Fibroblast of pulmonary artery (primary cell): ENCODE measurements around the gene EPS8L3.
A peak's percentile ranks its signal among the peaks of the same experiment; 100 is the strongest.

Experiments
- DNase-seq: peaks from one replicate; pipeline ENCODE4 v3.0.0-alpha.2; 2010; ENCODE audit warnings: low read depth
- H3K4me3 ChIP-seq: replicated peaks from 2 replicates; pipeline ENCODE4 v1.5.1; 2011; ENCODE audit warnings: low read depth, mild to moderate bottlenecking, control low read depth, low read length, moderate library complexity
- CTCF ChIP-seq: IDR thresholded peaks from 2 replicates; pipeline ENCODE4 v1.5.1; 2011; ENCODE audit warnings: mild to moderate bottlenecking, control low read depth, low read length, inconsistent platforms; ENCODE audit errors: missing control alignments

The EPS8L3 gene

GRCh38 chr1:109793089-109793485 lies 29.4 kb upstream of the EPS8L3 start:
- TF ChIP-seq CTCF = no peak
- no peak overlapping the region for H3K4me3 ChIP-seq
- no peak for DNase-seq

GRCh38 chr1:109792056-109792831 lies 28.5 kb upstream of the EPS8L3 start:
- DNase-seq = peak; percentile 97
- TF ChIP-seq CTCF = peak; percentile 72
- H3K4me3 ChIP-seq = no peak overlapping the region

- DNase-seq = no peak
Observed at GRCh38 chr1:109791495-109792043, 27.8 kb upstream of the EPS8L3 start.

GRCh38 chr1:109790735-109791494 lies 27.2 kb upstream of the EPS8L3 start:
- DNase-seq = peak; percentile 84
- no peak overlapping the region for H3K4me3 ChIP-seq
- peak; percentile 53 for TF ChIP-seq CTCF

More at GRCh38 chr1:109791495-109792043, 27.8 kb upstream of the EPS8L3 start:
- no peak for TF ChIP-seq CTCF
- no peak overlapping the region for H3K4me3 ChIP-seq

GRCh38 chr1:109790329-109790728 lies 26.6 kb upstream of the EPS8L3 start:
- H3K4me3 ChIP-seq = no peak overlapping the region

More at GRCh38 chr1:109790329-109790728, 26.6 kb upstream of the EPS8L3 start:
- TF ChIP-seq CTCF = no peak
- DNase-seq = no peak
